Sigmoid colon (tissue), 4 donors: ENCODE data around the gene NUMB.

Experiments used
- EP300 ChIP-seq, 4 donors: sonication (generic); formaldehyde crosslinking; IDR thresholded peaks; one replicate each; pipeline ENCODE4 v1.6.1; 2017; ENCODE audit warnings: antibody characterized with exemption in 4 of 4
- POLR2A ChIP-seq, 2 donors: fragments of 450-650 bp; IDR thresholded peaks; one replicate each; pipeline ENCODE4 v1.6.1; 2016; ENCODE audit warnings: antibody characterized with exemption in 2 of 2, mild to moderate bottlenecking in 2 of 2, moderate library complexity in 2 of 2
- POLR2AphosphoS5 ChIP-seq, 4 donors: sonication (generic); formaldehyde crosslinking; IDR thresholded peaks; one replicate each; pipeline ENCODE4 v1.6.1; 2017; ENCODE audit warnings: antibody characterized with exemption in 4 of 4
- TF ChIP-seq, protein P1 (sequence below), 4 experiments: fragments of 450-650 bp in 3 of 4; fragments of 200-600 bp in 1 of 4; IDR thresholded peaks; one replicate each; pipeline ENCODE4 v1.5.1; 2016 to 2019; ENCODE audit warnings: antibody characterized with exemption in 4 of 4, mild to moderate bottlenecking in 3 of 4, moderate library complexity in 2 of 4

GRCh38 chr14:73243341-73243740 is 215.0 kb downstream of the NUMB start:
- TF ChIP-seq, protein P1, sequence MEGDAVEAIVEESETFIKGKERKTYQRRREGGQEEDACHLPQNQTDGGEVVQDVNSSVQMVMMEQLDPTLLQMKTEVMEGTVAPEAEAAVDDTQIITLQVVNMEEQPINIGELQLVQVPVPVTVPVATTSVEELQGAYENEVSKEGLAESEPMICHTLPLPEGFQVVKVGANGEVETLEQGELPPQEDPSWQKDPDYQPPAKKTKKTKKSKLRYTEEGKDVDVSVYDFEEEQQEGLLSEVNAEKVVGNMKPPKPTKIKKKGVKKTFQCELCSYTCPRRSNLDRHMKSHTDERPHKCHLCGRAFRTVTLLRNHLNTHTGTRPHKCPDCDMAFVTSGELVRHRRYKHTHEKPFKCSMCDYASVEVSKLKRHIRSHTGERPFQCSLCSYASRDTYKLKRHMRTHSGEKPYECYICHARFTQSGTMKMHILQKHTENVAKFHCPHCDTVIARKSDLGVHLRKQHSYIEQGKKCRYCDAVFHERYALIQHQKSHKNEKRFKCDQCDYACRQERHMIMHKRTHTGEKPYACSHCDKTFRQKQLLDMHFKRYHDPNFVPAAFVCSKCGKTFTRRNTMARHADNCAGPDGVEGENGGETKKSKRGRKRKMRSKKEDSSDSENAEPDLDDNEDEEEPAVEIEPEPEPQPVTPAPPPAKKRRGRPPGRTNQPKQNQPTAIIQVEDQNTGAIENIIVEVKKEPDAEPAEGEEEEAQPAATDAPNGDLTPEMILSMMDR (IDR thresholded peaks at IDR 0.05): no peak
- no peak for TF ChIP-seq POLR2A (IDR thresholded peaks at IDR 0.05)
- TF ChIP-seq POLR2AphosphoS5 (IDR thresholded peaks at IDR 0.05): no peak
- TF ChIP-seq EP300 (IDR thresholded peaks at IDR 0.05): no peak
